Measurements from ENCODE around the gene HOMER3. TPM values are rescaled to one million over a fixed set of nuclear protein-coding genes. Genes with fewer than 3 reads are reported as not detected.
A peak's percentile ranks its signal among the peaks of the same experiment; 100 is the strongest.

Gene HOMER3
- total and polyA plus RNA-seq, 2 of the 13 experiments (the other 11 are each of a cell fraction or from before 2014, with no cell fraction given) = 21.3 to 27.3 TPM

- TF ChIP-seq, protein P1, sequence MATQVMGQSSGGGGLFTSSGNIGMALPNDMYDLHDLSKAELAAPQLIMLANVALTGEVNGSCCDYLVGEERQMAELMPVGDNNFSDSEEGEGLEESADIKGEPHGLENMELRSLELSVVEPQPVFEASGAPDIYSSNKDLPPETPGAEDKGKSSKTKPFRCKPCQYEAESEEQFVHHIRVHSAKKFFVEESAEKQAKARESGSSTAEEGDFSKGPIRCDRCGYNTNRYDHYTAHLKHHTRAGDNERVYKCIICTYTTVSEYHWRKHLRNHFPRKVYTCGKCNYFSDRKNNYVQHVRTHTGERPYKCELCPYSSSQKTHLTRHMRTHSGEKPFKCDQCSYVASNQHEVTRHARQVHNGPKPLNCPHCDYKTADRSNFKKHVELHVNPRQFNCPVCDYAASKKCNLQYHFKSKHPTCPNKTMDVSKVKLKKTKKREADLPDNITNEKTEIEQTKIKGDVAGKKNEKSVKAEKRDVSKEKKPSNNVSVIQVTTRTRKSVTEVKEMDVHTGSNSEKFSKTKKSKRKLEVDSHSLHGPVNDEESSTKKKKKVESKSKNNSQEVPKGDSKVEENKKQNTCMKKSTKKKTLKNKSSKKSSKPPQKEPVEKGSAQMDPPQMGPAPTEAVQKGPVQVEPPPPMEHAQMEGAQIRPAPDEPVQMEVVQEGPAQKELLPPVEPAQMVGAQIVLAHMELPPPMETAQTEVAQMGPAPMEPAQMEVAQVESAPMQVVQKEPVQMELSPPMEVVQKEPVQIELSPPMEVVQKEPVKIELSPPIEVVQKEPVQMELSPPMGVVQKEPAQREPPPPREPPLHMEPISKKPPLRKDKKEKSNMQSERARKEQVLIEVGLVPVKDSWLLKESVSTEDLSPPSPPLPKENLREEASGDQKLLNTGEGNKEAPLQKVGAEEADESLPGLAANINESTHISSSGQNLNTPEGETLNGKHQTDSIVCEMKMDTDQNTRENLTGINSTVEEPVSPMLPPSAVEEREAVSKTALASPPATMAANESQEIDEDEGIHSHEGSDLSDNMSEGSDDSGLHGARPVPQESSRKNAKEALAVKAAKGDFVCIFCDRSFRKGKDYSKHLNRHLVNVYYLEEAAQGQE (IDR thresholded peaks at IDR 0.05; ENCODE audit: borderline replicate concordance in 1 of 2, low read depth in 1 of 2, low read length in 2 of 2) = no peak
- TF ChIP-seq SP5 (CRISPR knock-in tag; IDR thresholded peaks at IDR 0.05; ENCODE audit: borderline replicate concordance, low read depth) (peak; percentile 57; the same call in 1 of the 2 replicates), AKAP8 (CRISPR knock-in tag; IDR thresholded peaks at IDR 0.05) (no peak), ZMYM3 (CRISPR knock-in tag; IDR thresholded peaks at IDR 0.05) (peak; percentile 99), HNF4A (CRISPR knock-in tag; IDR thresholded peaks at IDR 0.05) (peak; percentile 89; the same call in 1 of the 2 replicates), ZNF569 (CRISPR knock-in tag; IDR thresholded peaks at IDR 0.05; ENCODE audit: borderline replicate concordance) (no peak), ZMYM4 (CRISPR knock-in tag; IDR thresholded peaks at IDR 0.05) (peak; percentile 38; the same call in 1 of the 2 replicates), MYC (CRISPR knock-in tag; IDR thresholded peaks at IDR 0.05; ENCODE audit: borderline replicate concordance) (peak; percentile 44; the same call in 1 of the 2 replicates), ZEB1 (IDR thresholded peaks at IDR 0.05; ENCODE audit: insufficient replicate concordance, low read depth) (peak; percentile 87), ZNF101 (CRISPR knock-in tag; IDR thresholded peaks at IDR 0.05; ENCODE audit: borderline replicate concordance, low read depth) (no peak), ZNF432 (CRISPR knock-in tag; IDR thresholded peaks at IDR 0.05; ENCODE audit: borderline replicate concordance) (no peak), BHLHE40 (IDR thresholded peaks at IDR 0.05; ENCODE audit: low read length) (no peak), REXO4 (CRISPR knock-in tag; IDR thresholded peaks at IDR 0.05; ENCODE audit: borderline replicate concordance) (no peak), SAP130 (CRISPR knock-in tag; IDR thresholded peaks at IDR 0.05; ENCODE audit: low read depth) (0 out of 2 replicates have a peak, but pooled peaks have one; percentile 38), FOXA3 (CRISPR knock-in tag; IDR thresholded peaks at IDR 0.05) (no peak), TMF1 (CRISPR knock-in tag; IDR thresholded peaks at IDR 0.05; ENCODE audit: low read depth) (no peak), E2F1 (CRISPR knock-in tag; IDR thresholded peaks at IDR 0.05) (no peak), TSC22D2 (CRISPR knock-in tag; IDR thresholded peaks at IDR 0.05; ENCODE audit: borderline replicate concordance) (no peak), RELA (CRISPR knock-in tag; IDR thresholded peaks at IDR 0.05) (no peak), SP4 (CRISPR knock-in tag; IDR thresholded peaks at IDR 0.05) (peak; percentile 49; the same call in 1 of the 2 replicates)
- TF ChIP-seq, protein P2, sequence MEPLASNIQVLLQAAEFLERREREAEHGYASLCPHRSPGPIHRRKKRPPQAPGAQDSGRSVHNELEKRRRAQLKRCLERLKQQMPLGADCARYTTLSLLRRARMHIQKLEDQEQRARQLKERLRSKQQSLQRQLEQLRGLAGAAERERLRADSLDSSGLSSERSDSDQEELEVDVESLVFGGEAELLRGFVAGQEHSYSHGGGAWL (CRISPR knock-in tag; IDR thresholded peaks at IDR 0.05) = no peak
- TF ChIP-seq, protein P3, sequence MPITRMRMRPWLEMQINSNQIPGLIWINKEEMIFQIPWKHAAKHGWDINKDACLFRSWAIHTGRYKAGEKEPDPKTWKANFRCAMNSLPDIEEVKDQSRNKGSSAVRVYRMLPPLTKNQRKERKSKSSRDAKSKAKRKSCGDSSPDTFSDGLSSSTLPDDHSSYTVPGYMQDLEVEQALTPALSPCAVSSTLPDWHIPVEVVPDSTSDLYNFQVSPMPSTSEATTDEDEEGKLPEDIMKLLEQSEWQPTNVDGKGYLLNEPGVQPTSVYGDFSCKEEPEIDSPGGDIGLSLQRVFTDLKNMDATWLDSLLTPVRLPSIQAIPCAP (CRISPR knock-in tag; IDR thresholded peaks at IDR 0.05; ENCODE audit: low read depth) = no peak
- TF ChIP-seq, protein P4, sequence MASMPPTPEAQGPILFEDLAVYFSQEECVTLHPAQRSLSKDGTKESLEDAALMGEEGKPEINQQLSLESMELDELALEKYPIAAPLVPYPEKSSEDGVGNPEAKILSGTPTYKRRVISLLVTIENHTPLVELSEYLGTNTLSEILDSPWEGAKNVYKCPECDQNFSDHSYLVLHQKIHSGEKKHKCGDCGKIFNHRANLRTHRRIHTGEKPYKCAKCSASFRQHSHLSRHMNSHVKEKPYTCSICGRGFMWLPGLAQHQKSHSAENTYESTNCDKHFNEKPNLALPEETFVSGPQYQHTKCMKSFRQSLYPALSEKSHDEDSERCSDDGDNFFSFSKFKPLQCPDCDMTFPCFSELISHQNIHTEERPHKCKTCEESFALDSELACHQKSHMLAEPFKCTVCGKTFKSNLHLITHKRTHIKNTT (CRISPR knock-in tag; IDR thresholded peaks at IDR 0.05) = no peak
Observed at GRCh38 chr19:18961767-18962620, 21.0 kb upstream of the HOMER3 start (continued).
